HepG2 (cell line): Measurements from ENCODE around the gene KDM2B. TPM values are rescaled to one million over a fixed set of nuclear protein-coding genes. Genes with fewer than 3 reads are reported as not detected.

Experiments used
- EHMT2 ChIP-seq: fragments of 200-600 bp; sonication (generic); IDR thresholded peaks from 2 replicates; pipeline ENCODE4 v1.7.0; 2017; ENCODE audit warnings: antibody characterized with exemption, low read depth, low read length, borderline replicate concordance
- GABPA ChIP-seq, 2 experiments: IDR thresholded peaks; 2 replicates each; pipeline ENCODE4 v1.6.1; 2011 to 2016; ENCODE audit warnings: low read depth in 2 of 2, low read length in 1 of 2, missing biosample characterization in 1 of 2, missing genetic modification characterization in 1 of 2
- HNRNPH1 ChIP-seq: fragments of 200-400 bp; formaldehyde crosslinking; optimal IDR thresholded peaks from 2 replicates; pipeline ENCODE3; 2017; ENCODE audit warnings: mild to moderate bottlenecking, low read depth, low read length
- HOXA7 ChIP-seq: sonication (generic); formaldehyde crosslinking; IDR thresholded peaks from 2 replicates; pipeline ENCODE4 v1.8.1; 2022; ENCODE audit warnings: mild to moderate bottlenecking, missing genetic modification reagents, moderate library complexity
- IRX3 ChIP-seq: sonication (generic); formaldehyde crosslinking; IDR thresholded peaks from 2 replicates; pipeline ENCODE4 v1.8.1; 2023; ENCODE audit warnings: mild to moderate bottlenecking, low read depth, missing genetic modification reagents, borderline replicate concordance
- JDP2 ChIP-seq: sonication (generic); formaldehyde crosslinking; IDR thresholded peaks from 2 replicates; pipeline ENCODE4 v1.8.1; 2022; ENCODE audit warnings: missing genetic modification reagents, borderline replicate concordance
- NCOA1 ChIP-seq: sonication (generic); formaldehyde crosslinking; IDR thresholded peaks from 2 replicates; pipeline ENCODE4 v1.9.0; 2021; ENCODE audit warnings: missing genetic modification reagents
- NFRKB ChIP-seq: fragments of 450-650 bp; IDR thresholded peaks from 2 replicates; pipeline ENCODE4 v1.6.1; 2017
- NPAS2 ChIP-seq: sonication (generic); formaldehyde crosslinking; IDR thresholded peaks from 2 replicates; pipeline ENCODE4 v1.8.0; 2022; ENCODE audit warnings: mild to moderate bottlenecking, missing genetic modification reagents, borderline replicate concordance
- PHF5A ChIP-seq: IDR thresholded peaks from one replicate; pipeline ENCODE4 v1.6.1; 2018; ENCODE audit warnings: low read depth, missing genetic modification reagents; ENCODE audit not compliant: unreplicated experiment
- STAT5B ChIP-seq: sonication (generic); formaldehyde crosslinking; IDR thresholded peaks from 2 replicates; pipeline ENCODE4 v1.4.0; 2020; ENCODE audit warnings: missing genetic modification reagents
- ZBTB20 ChIP-seq: sonication (generic); formaldehyde crosslinking; IDR thresholded peaks from 2 replicates; pipeline ENCODE4 v1.8.1; 2023; ENCODE audit warnings: missing genetic modification reagents, low read depth, mild to moderate bottlenecking, borderline replicate concordance
- ZNF138 ChIP-seq: sonication (generic); formaldehyde crosslinking; IDR thresholded peaks from 2 replicates; pipeline ENCODE4 v1.5.0; 2020; ENCODE audit warnings: mild to moderate bottlenecking, low read depth, missing genetic modification reagents
- ZNF292 ChIP-seq: sonication (generic); formaldehyde crosslinking; IDR thresholded peaks from 2 replicates; pipeline ENCODE4 v1.8.1; 2022; ENCODE audit warnings: mild to moderate bottlenecking, low read depth, missing genetic modification reagents, borderline replicate concordance
- ZNF547 ChIP-seq: sonication (generic); formaldehyde crosslinking; IDR thresholded peaks from 2 replicates; pipeline ENCODE4 v1.5.1; 2020; ENCODE audit warnings: mild to moderate bottlenecking, missing genetic modification reagents
- ZSCAN22 ChIP-seq: sonication (generic); formaldehyde crosslinking; IDR thresholded peaks from 2 replicates; pipeline ENCODE4 v1.4.0; 2020; ENCODE audit warnings: mild to moderate bottlenecking, missing genetic modification reagents
- polyA plus RNA-seq, 8 experiments: library from polyadenylated mRNA; depleted of rRNA in 3 of 8; stranded (reverse) in 7 of 8; unstranded in 1 of 8; fragments of >200 nt; fragmentation: Illumina TruSeq in 4 of 8; extraction: Trizol in 4 of 8; gene quantifications; 2 replicates each; pipeline versions ENCODE4 v1.2.1 to v1.2.3, GENCODE V29; 2011 to 2016; ENCODE audit warnings: low read depth in 4 of 8, missing spikeins in 1 of 8, mixed read lengths in 1 of 8; ENCODE audit not compliant: insufficient read depth in 1 of 8
- total RNA-seq, 5 experiments: library from RNA; depleted of rRNA; stranded (reverse); fragments of >200 nt; fragmentation: Illumina TruSeq; extraction: Trizol; gene quantifications; 2 replicates each; pipeline ENCODE4 v1.2.3, GENCODE V29; 2016; ENCODE audit warnings: low read depth in 1 of 5
- TF ChIP-seq, protein P1 (sequence below): sonication (generic); formaldehyde crosslinking; IDR thresholded peaks from 2 replicates; pipeline ENCODE4 v1.5.1; 2020; ENCODE audit warnings: mild to moderate bottlenecking, missing genetic modification reagents
- TF ChIP-seq, protein P2 (sequence below): sonication (generic); formaldehyde crosslinking; IDR thresholded peaks from 2 replicates; pipeline ENCODE4 v1.4.0; 2020; ENCODE audit warnings: mild to moderate bottlenecking, missing genetic modification reagents
- TF ChIP-seq, protein P3 (sequence below): sonication (generic); formaldehyde crosslinking; IDR thresholded peaks from 2 replicates; pipeline ENCODE4 v1.4.0; 2020; ENCODE audit warnings: missing genetic modification reagents
- TF ChIP-seq, protein P4 (sequence below): sonication (generic); formaldehyde crosslinking; IDR thresholded peaks from 2 replicates; pipeline ENCODE4 v1.4.0; 2020; ENCODE audit warnings: missing genetic modification reagents, low read depth, mild to moderate bottlenecking, borderline replicate concordance

KDM2B gene
- total and polyA plus RNA-seq, 2 of the 13 experiments (the other 11 are each of a cell fraction or from before 2014, with no cell fraction given): 17.5 to 26.1 TPM

DNA sequence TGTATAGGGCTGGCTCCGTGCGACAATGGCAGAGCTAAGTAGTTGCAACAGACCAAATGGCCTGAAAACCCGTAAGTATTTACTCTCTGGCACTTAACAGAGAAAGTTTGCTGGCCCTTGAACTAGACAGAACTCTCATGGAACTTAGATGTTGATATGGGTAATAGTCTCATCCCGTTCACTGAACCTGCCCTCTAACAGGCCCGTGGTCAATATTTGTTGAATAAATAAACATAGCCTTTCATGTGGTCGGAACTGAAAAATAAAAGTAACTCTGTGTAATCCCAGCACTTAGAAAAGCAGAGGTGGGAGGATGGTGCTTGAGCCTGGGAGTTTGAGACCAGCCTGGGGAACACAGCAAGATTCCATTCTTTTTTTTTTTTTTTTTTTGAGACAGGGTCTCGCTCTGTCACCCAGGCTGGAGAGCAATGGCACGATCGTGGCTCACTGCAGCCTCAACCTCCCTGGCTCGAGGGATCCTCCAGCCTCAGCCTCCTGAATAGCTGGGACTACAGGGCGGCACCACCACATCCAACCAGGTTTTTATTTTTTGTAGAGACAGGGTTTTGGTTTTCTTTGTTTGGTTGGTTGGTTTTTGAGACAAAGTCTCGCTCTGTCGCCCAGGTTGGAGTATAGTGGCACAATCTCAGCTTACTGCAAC lies 29.7 kb downstream of the KDM2B start (continued):
- TF ChIP-seq NPAS2 (CRISPR knock-in tag) (no peak), EHMT2 (no peak), ZNF292 (CRISPR knock-in tag) (0 out of 2 replicates have a peak, but pooled peaks have one; percentile 44), HNRNPH1 (no peak), JDP2 (CRISPR knock-in tag) (no peak; the same call in 1 of the 2 replicates), ZSCAN22 (no peak), HOXA7 (no peak), NFRKB (no peak), ZBTB20 (peak; percentile 68; the same call in 1 of the 2 replicates), STAT5B (CRISPR knock-in tag) (no peak), IRX3 (CRISPR knock-in tag) (no peak), GABPA (IDR thresholded peaks at IDR 0.05; ENCODE audit: low read depth, low read length) (no peak), GABPA (CRISPR knock-in tag; IDR thresholded peaks at IDR 0.05; ENCODE audit: low read depth) (0 out of 2 replicates have a peak, but pooled peaks have one; percentile 44), ZNF138 (CRISPR knock-in tag) (no peak), PHF5A (CRISPR knock-in tag) (peak; percentile 92), ZNF547 (CRISPR knock-in tag) (no peak; the same call in 1 of the 2 replicates), NCOA1 (CRISPR knock-in tag) (no peak)
- TF ChIP-seq, protein P1, sequence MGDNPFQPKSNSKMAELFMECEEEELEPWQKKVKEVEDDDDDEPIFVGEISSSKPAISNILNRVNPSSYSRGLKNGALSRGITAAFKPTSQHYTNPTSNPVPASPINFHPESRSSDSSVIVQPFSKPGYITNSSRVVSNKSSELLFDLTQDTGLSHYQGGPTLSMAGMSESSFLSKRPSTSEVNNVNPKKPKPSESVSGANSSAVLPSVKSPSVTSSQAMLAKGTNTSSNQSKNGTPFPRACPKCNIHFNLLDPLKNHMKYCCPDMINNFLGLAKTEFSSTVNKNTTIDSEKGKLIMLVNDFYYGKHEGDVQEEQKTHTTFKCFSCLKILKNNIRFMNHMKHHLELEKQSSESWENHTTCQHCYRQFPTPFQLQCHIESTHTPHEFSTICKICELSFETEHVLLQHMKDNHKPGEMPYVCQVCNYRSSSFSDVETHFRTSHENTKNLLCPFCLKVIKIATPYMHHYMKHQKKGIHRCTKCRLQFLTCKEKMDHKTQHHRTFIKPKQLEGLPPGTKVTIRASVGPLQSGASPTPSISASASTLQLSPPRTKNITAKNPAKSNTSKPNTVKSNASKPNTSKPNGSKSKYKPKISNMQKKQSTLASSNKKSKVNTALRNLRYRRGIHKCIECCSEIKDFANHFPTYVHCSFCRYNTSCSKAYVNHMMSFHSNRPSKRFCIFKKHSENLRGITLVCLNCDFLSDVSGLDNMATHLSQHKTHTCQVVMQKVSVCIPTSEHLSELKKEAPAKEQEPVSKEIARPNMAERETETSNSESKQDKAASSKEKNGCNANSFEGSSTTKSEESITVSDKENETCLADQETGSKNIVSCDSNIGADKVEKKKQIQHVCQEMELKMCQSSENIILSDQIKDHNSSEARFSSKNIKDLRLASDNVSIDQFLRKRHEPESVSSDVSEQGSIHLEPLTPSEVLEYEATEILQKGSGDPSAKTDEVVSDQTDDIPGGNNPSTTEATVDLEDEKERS: peak; percentile 69; the same call in 1 of the 2 replicates
- TF ChIP-seq, protein P2, sequence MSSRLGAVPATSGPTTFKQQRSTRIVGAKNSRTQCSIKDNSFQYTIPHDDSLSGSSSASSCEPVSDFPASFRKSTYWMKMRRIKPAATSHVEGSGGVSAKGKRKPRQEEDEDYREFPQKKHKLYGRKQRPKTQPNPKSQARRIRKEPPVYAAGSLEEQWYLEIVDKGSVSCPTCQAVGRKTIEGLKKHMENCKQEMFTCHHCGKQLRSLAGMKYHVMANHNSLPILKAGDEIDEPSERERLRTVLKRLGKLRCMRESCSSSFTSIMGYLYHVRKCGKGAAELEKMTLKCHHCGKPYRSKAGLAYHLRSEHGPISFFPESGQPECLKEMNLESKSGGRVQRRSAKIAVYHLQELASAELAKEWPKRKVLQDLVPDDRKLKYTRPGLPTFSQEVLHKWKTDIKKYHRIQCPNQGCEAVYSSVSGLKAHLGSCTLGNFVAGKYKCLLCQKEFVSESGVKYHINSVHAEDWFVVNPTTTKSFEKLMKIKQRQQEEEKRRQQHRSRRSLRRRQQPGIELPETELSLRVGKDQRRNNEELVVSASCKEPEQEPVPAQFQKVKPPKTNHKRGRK: no peak
- TF ChIP-seq, protein P3, sequence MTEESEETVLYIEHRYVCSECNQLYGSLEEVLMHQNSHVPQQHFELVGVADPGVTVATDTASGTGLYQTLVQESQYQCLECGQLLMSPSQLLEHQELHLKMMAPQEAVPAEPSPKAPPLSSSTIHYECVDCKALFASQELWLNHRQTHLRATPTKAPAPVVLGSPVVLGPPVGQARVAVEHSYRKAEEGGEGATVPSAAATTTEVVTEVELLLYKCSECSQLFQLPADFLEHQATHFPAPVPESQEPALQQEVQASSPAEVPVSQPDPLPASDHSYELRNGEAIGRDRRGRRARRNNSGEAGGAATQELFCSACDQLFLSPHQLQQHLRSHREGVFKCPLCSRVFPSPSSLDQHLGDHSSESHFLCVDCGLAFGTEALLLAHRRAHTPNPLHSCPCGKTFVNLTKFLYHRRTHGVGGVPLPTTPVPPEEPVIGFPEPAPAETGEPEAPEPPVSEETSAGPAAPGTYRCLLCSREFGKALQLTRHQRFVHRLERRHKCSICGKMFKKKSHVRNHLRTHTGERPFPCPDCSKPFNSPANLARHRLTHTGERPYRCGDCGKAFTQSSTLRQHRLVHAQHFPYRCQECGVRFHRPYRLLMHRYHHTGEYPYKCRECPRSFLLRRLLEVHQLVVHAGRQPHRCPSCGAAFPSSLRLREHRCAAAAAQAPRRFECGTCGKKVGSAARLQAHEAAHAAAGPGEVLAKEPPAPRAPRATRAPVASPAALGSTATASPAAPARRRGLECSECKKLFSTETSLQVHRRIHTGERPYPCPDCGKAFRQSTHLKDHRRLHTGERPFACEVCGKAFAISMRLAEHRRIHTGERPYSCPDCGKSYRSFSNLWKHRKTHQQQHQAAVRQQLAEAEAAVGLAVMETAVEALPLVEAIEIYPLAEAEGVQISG (CRISPR knock-in tag): peak; percentile 37; the same call in 1 of the 2 replicates
- TF ChIP-seq, protein P4, sequence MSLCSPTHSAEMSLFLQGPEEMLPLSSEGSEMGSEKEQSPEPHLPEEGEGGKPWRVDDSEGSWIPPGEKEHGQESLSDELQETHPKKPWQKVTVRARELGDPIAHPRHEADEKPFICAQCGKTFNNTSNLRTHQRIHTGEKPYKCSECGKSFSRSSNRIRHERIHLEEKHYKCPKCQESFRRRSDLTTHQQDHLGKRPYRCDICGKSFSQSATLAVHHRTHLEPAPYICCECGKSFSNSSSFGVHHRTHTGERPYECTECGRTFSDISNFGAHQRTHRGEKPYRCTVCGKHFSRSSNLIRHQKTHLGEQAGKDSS (CRISPR knock-in tag): no peak
